ENCODE data around the gene FGF8. TPM values are rescaled to one million over a fixed set of nuclear protein-coding genes. Genes with fewer than 3 reads are reported as not detected.

FGF8 gene
- total RNA-seq, 1 experiment from 2014 or later, result 14.3 TPM

DNA sequence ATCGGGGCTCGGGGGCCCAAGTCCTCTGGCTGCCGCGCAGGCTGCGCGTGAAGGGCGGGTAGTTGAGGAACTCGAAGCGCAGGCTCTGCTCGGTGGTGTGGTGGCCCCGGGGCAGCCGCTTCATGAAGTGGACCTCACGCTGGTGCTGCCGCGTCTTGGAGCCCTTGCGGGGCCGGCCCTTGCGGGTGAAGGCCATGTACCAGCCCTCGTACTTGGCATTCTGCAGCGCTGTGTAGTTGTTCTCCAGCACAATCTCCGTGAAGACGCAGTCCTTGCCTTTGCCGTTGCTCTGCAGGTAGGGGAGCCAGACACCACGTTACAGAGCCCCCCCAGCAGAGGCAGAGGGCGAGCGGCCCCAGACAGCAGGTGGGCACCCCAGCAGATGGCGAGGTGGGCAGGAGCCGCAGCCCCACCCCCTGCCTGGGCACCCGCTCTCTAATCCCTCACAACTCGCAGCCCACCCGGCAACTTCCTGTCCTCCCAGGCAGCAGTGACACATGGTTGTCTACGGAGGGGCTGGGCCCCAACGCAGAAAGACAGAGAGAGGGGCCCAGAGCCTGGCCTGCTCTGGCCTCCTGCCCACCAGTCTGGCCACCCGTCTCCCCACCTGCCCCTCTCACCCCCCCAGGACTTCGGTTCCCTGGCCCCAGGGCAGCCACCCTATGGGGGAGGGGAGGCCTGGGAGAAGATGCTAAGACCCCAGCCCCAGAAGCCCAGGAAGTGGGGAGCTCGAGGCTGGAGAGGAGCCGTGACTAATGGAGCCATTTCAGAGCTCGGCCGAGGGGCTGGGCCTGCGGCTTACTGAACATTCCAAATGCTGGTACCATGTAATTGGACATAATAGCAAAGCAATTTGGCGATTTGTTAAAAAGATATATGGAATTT is 5.3 kb downstream of the FGF8 start:
- TF ChIP-seq CTCF (conservative IDR thresholded peaks at IDR 0.05), result no peak
- H3K4me1 ChIP-seq (ENCODE audit: insufficient read depth, low read length), result peaks cover 7% of the 10 kb centered on the region; the same call in 1 of the 2 replicates
- no peak overlapping the region for H2BK120ac ChIP-seq (ENCODE audit: low read depth, low read length, poor library complexity, severe bottlenecking)
- H3K4me3 Mint-ChIP-seq, result no peak overlapping the region; a peak in 1 of 5 replicates
- peaks cover 36 to 47% of the 10 kb centered on the region in 2 experiments for H3K4me1 Mint-ChIP-seq
- H3K23me2 ChIP-seq (ENCODE audit: insufficient read length, low read depth, low read length, poor library complexity, severe bottlenecking), result peaks cover 14% of the 10 kb centered on the region
- H3K56ac ChIP-seq (ENCODE audit: insufficient read length, low read depth, low read length), result no peak overlapping the region
- no peak overlapping the region for H2BK12ac ChIP-seq (ENCODE audit: insufficient read length, low read depth, low read length)
- no peak overlapping the region for H2BK5ac ChIP-seq (ENCODE audit: insufficient read length, low read length)
- H3K4ac ChIP-seq (ENCODE audit: low read depth, low read length), result no peak overlapping the region
- H4K5ac ChIP-seq (ENCODE audit: insufficient read length, low read depth, low read length), result no peak overlapping the region
- no peak overlapping the region for H4K8ac ChIP-seq (replicated peaks; ENCODE audit: insufficient read length, low read depth, low read length)
- WGBS (ENCODE audit: extremely low coverage, insufficient read length, low lambda C conversion rate), result no CpG with 5 or more reads among the region's 41 CpGs
- no peak overlapping the region for H3T11ph ChIP-seq (ENCODE audit: low read length)
- H2BK20ac ChIP-seq (ENCODE audit: low read depth, low read length, poor library complexity, severe bottlenecking), result no peak overlapping the region
- H2AFZ ChIP-seq (ENCODE audit: low read length), result no peak overlapping the region
- peaks cover 52% of the 10 kb centered on the region for H3K27me3 Mint-ChIP-seq (ENCODE audit: low read depth)
- H3K18ac ChIP-seq (ENCODE audit: insufficient read length, low read depth, low read length), result no peak overlapping the region
- no peaks in the 10 kb centered on the region; a peak in 1 of 5 replicates for H3K9me3 Mint-ChIP-seq
- H3K27ac Mint-ChIP-seq, result no peak overlapping the region
- no peak overlapping the region for H4K91ac ChIP-seq (ENCODE audit: insufficient read length, low read depth, low read length)
- no peaks in the 10 kb centered on the region for H4K20me1 ChIP-seq (ENCODE audit: control insufficient read depth, insufficient read depth, insufficient read length)
- peaks cover 0 to 5% (median 0%) of the 10 kb centered on the region in 3 experiments; a peak in 3 of 7 replicates for H3K36me3 Mint-ChIP-seq (ENCODE audit: insufficient read depth in 1 of 3, low read depth in 3 of 3)
- H3K79me2 ChIP-seq (ENCODE audit: insufficient read depth, low read length), result no peaks in the 10 kb centered on the region
- no peak overlapping the region for H2BK15ac ChIP-seq (ENCODE audit: low read depth, low read length)
- no peak overlapping the region; the same call in 1 of the 2 replicates for H3K14ac ChIP-seq (ENCODE audit: insufficient read depth, low read length)
- no peak overlapping the region for H2AK5ac ChIP-seq (ENCODE audit: insufficient read length, low read length)
- no peaks in the 10 kb centered on the region for H3K9me3 ChIP-seq (ENCODE audit: control insufficient read depth, low read depth, low read length)
- no peak overlapping the region for H3K4me2 ChIP-seq (ENCODE audit: insufficient read depth, insufficient read length, low read length)
- no peak overlapping the region for H3K23ac ChIP-seq (ENCODE audit: insufficient read length, low read depth, low read length)
- H3K27ac ChIP-seq (ENCODE audit: insufficient read length, low read depth, low read length), result no peak overlapping the region
- DNase-seq, result peak; percentile 28
- H3K79me1 ChIP-seq (ENCODE audit: insufficient read depth, low read depth, low read length, poor library complexity, severe bottlenecking), result no peaks in the 10 kb centered on the region
- peaks cover 33% of the 10 kb centered on the region for H3K27me3 ChIP-seq (ENCODE audit: insufficient read depth, low read length)
- H3K9ac ChIP-seq (ENCODE audit: extremely low read depth, insufficient read length, low read length), result no peak overlapping the region
